Suprapubic skin (tissue), 4 donors: ENCODE data around the gene TASP1. TPM values are rescaled to one million over a fixed set of nuclear protein-coding genes. Genes with fewer than 3 reads are reported as not detected.

ENCODE experiments used
- DNase-seq, 2 donors: peaks; one replicate each; pipeline ENCODE4 v3.0.0-alpha.2; 2019; ENCODE audit warnings: low spot score in 2 of 2
- H3K27ac ChIP-seq: fragments of 200-600 bp; sonication (generic); one replicate; pipeline ENCODE4 v1.5.1; 2019
- H3K27me3 ChIP-seq: fragments of 200-600 bp; sonication (generic); one replicate; pipeline ENCODE4 v1.5.1; 2019
- H3K36me3 ChIP-seq: fragments of 200-600 bp; sonication (generic); one replicate; pipeline ENCODE4 v1.5.1; 2019
- H3K4me1 ChIP-seq: fragments of 200-600 bp; sonication (generic); one replicate; pipeline ENCODE4 v1.5.1; 2019
- H3K4me3 ChIP-seq: fragments of 200-600 bp; sonication (generic); one replicate; pipeline ENCODE4 v1.5.1; 2019; ENCODE audit warnings: mild to moderate bottlenecking
- H3K9me3 ChIP-seq: fragments of 200-600 bp; sonication (generic); one replicate; pipeline ENCODE4 v1.5.1; 2019
- CTCF ChIP-seq, 2 donors: fragments of 200-600 bp in 1 of 2; fragments of 450-650 bp in 1 of 2; sonication (generic) in 1 of 2; IDR thresholded peaks; one replicate each; pipeline ENCODE4 v1.5.1; 2016 to 2019; ENCODE audit warnings: antibody characterized with exemption in 2 of 2, mild to moderate bottlenecking in 1 of 2, moderate library complexity in 1 of 2
- EP300 ChIP-seq: sonication (generic); formaldehyde crosslinking; IDR thresholded peaks from one replicate; pipeline ENCODE4 v1.6.1; 2017; ENCODE audit warnings: antibody characterized with exemption
- POLR2A ChIP-seq, 2 donors: fragments of 450-650 bp; IDR thresholded peaks; one replicate each; pipeline ENCODE4 v1.6.1; 2017; ENCODE audit warnings: antibody characterized with exemption in 2 of 2, mild to moderate bottlenecking in 2 of 2, moderate library complexity in 2 of 2
- POLR2AphosphoS5 ChIP-seq, 3 donors: sonication (generic); formaldehyde crosslinking; IDR thresholded peaks; one replicate each; pipeline ENCODE4 v1.6.1; 2017; ENCODE audit warnings: antibody characterized with exemption in 3 of 3
- WGBS: methylation state at CpG from one replicate; pipeline ENCODE4 v1.1.5; 2018; 5-methylcytosine and 5-hydroxymethylcytosine counted together
- total RNA-seq, 4 donors: library from RNA; depleted of rRNA; stranded (reverse); fragments of >200 nt; gene quantifications; one replicate each; pipeline ENCODE4 v1.1.0, GENCODE V29; 2016

TASP1 gene
- total RNA-seq, 4 donors from 2014 or later, result 8.2 to 25.6 (median 9.9) TPM

GRCh38 chr20:13430346-13431002 lies 208.3 kb downstream of the TASP1 start:
- no peaks in the 10 kb centered on the region for H3K4me1 ChIP-seq
- no peaks in the 10 kb centered on the region for H3K27me3 ChIP-seq
- H3K36me3 ChIP-seq, result peaks cover 6% of the 10 kb centered on the region
- 90% methylated on average over 9 of the region's 9 CpGs for WGBS
- DNase-seq, result no peak
- TF ChIP-seq EP300, result no peak
- no peak for TF ChIP-seq POLR2A (IDR thresholded peaks at IDR 0.05)
- no peak for TF ChIP-seq CTCF (IDR thresholded peaks at IDR 0.05)
- no peak for TF ChIP-seq POLR2AphosphoS5 (IDR thresholded peaks at IDR 0.05)
- no peaks in the 10 kb centered on the region for H3K9me3 ChIP-seq
- no peak overlapping the region for H3K27ac ChIP-seq
- no peak overlapping the region for H3K4me3 ChIP-seq

GRCh38 chr20:13428684-13429083 lies 210.0 kb downstream of the TASP1 start:
- H3K27me3 ChIP-seq, result no peaks in the 10 kb centered on the region
- no peak for DNase-seq
- H3K4me3 ChIP-seq, result no peak overlapping the region
- H3K27ac ChIP-seq, result no peak overlapping the region
- TF ChIP-seq POLR2A (IDR thresholded peaks at IDR 0.05) (no peak), CTCF (IDR thresholded peaks at IDR 0.05) (no peak), POLR2AphosphoS5 (IDR thresholded peaks at IDR 0.05) (no peak), EP300 (no peak)
- no peaks in the 10 kb centered on the region for H3K36me3 ChIP-seq
- WGBS, result 76% methylated on average over 1 of the region's 1 CpG
- H3K4me1 ChIP-seq, result no peaks in the 10 kb centered on the region
- H3K9me3 ChIP-seq, result no peaks in the 10 kb centered on the region

- H3K27ac ChIP-seq, result no peak overlapping the region
- 70% methylated on average over 3 of the region's 3 CpGs for WGBS
- no peaks in the 10 kb centered on the region for H3K27me3 ChIP-seq
- no peak overlapping the region for H3K4me3 ChIP-seq
- no peaks in the 10 kb centered on the region for H3K4me1 ChIP-seq
- no peak for DNase-seq
- no peaks in the 10 kb centered on the region for H3K36me3 ChIP-seq
- no peaks in the 10 kb centered on the region for H3K9me3 ChIP-seq
- TF ChIP-seq CTCF (IDR thresholded peaks at IDR 0.05) (no peak), EP300 (no peak), POLR2AphosphoS5 (IDR thresholded peaks at IDR 0.05) (no peak), POLR2A (IDR thresholded peaks at IDR 0.05) (no peak)
These were observed 211.9 kb downstream of the TASP1 start for GRCh38 chr20:13426870-13427269.

- DNase-seq, result no peak
- no peaks in the 10 kb centered on the region for H3K36me3 ChIP-seq
- H3K4me1 ChIP-seq, result no peaks in the 10 kb centered on the region
- no peaks in the 10 kb centered on the region for H3K9me3 ChIP-seq
- WGBS, result 49% methylated on average over 4 of the region's 4 CpGs
- TF ChIP-seq EP300 (no peak), POLR2A (IDR thresholded peaks at IDR 0.05) (no peak), POLR2AphosphoS5 (IDR thresholded peaks at IDR 0.05) (no peak), CTCF (IDR thresholded peaks at IDR 0.05) (no peak)
- H3K27me3 ChIP-seq, result no peaks in the 10 kb centered on the region
- no peak overlapping the region for H3K4me3 ChIP-seq
- no peak overlapping the region for H3K27ac ChIP-seq
These were observed 213.2 kb downstream of the TASP1 start for GRCh38 chr20:13425381-13426135.

- H3K36me3 ChIP-seq, result no peaks in the 10 kb centered on the region
- no peaks in the 10 kb centered on the region for H3K4me1 ChIP-seq
- no peak for DNase-seq
- WGBS, result over 99% methylated on average over 5 of the region's 5 CpGs
- no peaks in the 10 kb centered on the region for H3K9me3 ChIP-seq
- TF ChIP-seq CTCF (IDR thresholded peaks at IDR 0.05) (no peak), POLR2AphosphoS5 (IDR thresholded peaks at IDR 0.05) (no peak), EP300 (no peak), POLR2A (IDR thresholded peaks at IDR 0.05) (no peak)
- H3K4me3 ChIP-seq, result no peak overlapping the region
- no peaks in the 10 kb centered on the region for H3K27me3 ChIP-seq
- no peak overlapping the region for H3K27ac ChIP-seq
These were observed 214.4 kb downstream of the TASP1 start for GRCh38 chr20:13424174-13424833.
